ENCODE results near the gene UNC5B.

- no peak for TF ChIP-seq CTCF (IDR thresholded peaks at IDR 0.05)
- no peak for TF ChIP-seq POLR2A (IDR thresholded peaks at IDR 0.05)
Observed at GRCh38 chr10:71326464-71326881, 114.1 kb downstream of the UNC5B start.
